ENCODE data around the gene DST.

DNA sequence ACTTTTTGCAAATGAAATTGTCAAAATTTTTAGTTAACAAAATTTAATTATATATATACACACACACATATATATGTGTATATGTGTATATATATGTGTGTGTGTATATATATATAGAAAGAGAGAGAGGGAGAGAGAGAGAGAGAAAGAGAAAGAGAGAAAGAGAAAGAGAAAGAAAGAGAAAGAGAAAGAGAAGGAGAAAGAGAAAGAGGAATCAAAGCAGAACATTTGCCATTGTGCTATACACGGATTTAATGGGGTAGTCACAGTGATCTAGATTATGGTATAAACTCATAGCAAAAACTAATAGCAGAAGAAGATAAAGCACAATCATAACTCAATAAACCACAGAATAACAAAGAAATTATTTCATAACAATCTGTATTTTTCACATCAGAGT lies 126.7 kb downstream of the DST start:
- TF ChIP-seq, protein P1, sequence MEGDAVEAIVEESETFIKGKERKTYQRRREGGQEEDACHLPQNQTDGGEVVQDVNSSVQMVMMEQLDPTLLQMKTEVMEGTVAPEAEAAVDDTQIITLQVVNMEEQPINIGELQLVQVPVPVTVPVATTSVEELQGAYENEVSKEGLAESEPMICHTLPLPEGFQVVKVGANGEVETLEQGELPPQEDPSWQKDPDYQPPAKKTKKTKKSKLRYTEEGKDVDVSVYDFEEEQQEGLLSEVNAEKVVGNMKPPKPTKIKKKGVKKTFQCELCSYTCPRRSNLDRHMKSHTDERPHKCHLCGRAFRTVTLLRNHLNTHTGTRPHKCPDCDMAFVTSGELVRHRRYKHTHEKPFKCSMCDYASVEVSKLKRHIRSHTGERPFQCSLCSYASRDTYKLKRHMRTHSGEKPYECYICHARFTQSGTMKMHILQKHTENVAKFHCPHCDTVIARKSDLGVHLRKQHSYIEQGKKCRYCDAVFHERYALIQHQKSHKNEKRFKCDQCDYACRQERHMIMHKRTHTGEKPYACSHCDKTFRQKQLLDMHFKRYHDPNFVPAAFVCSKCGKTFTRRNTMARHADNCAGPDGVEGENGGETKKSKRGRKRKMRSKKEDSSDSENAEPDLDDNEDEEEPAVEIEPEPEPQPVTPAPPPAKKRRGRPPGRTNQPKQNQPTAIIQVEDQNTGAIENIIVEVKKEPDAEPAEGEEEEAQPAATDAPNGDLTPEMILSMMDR (IDR thresholded peaks at IDR 0.05; ENCODE audit: insufficient read depth, low read depth, low read length) = no peak
- TF ChIP-seq EZH2 (IDR thresholded peaks at IDR 0.05; ENCODE audit: insufficient read depth, low read length) = no peak

Measured in astrocyte (in vitro differentiated cells and primary cell).